Activated naive CD8-positive, alpha-beta T cell (primary cell): Measurements from ENCODE around the gene GAS2L2.

Source experiments
- H3K27ac Mint-ChIP-seq: one replicate; pipeline ENCODE4 v1.8.0; 2021; ENCODE audit warnings: mixed read lengths
- H3K27me3 Mint-ChIP-seq: one replicate; pipeline ENCODE4 v1.8.0; 2021; ENCODE audit warnings: mixed read lengths
- H3K36me3 Mint-ChIP-seq: one replicate; pipeline ENCODE4 v1.8.0; 2021; ENCODE audit warnings: mixed read lengths
- H3K4me1 Mint-ChIP-seq: one replicate; pipeline ENCODE4 v1.8.0; 2021; ENCODE audit warnings: low read depth, mixed read lengths
- H3K4me3 Mint-ChIP-seq: one replicate; pipeline ENCODE4 v1.8.0; 2021; ENCODE audit warnings: mild to moderate bottlenecking, mixed read lengths
- H3K9me3 Mint-ChIP-seq: one replicate; pipeline ENCODE4 v1.8.0; 2021; ENCODE audit warnings: low read depth, mixed read lengths

The GAS2L2 gene

GRCh38 chr17:35784895-35785294, 31.9 kb upstream of the GAS2L2 start:
- Mint-ChIP-seq H3K27me3 (no peaks in the 10 kb centered on the region), H3K36me3 (peaks cover 2% of the 10 kb centered on the region), H3K4me1 (peaks cover 23% of the 10 kb centered on the region), H3K27ac (no peak overlapping the region), H3K9me3 (no peaks in the 10 kb centered on the region), H3K4me3 (no peak overlapping the region)

DNA sequence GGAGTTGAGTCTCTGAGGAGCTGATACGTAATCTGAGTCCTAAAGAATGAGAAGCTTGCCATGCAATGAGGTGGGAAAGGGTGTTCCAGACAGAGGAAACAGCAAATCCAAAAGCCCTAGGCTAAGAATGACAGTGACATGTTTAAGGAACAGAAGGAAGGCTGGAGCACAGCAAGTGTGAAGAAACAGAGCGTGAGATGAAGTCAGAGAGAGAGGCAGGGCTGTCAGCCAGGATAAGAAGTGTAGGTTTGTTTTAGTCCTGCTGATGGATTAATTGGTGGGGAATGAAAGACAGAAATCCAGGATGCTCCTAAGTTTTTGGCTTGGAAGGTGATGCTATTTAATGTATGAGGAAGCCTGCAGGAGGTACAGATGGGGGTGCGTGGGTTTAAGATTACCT, 27.9 kb upstream of the GAS2L2 start:
- Mint-ChIP-seq H3K27ac (no peak overlapping the region), H3K4me1 (no peaks in the 10 kb centered on the region), H3K9me3 (no peaks in the 10 kb centered on the region), H3K27me3 (no peaks in the 10 kb centered on the region), H3K36me3 (no peaks in the 10 kb centered on the region), H3K4me3 (no peak overlapping the region)

DNA sequence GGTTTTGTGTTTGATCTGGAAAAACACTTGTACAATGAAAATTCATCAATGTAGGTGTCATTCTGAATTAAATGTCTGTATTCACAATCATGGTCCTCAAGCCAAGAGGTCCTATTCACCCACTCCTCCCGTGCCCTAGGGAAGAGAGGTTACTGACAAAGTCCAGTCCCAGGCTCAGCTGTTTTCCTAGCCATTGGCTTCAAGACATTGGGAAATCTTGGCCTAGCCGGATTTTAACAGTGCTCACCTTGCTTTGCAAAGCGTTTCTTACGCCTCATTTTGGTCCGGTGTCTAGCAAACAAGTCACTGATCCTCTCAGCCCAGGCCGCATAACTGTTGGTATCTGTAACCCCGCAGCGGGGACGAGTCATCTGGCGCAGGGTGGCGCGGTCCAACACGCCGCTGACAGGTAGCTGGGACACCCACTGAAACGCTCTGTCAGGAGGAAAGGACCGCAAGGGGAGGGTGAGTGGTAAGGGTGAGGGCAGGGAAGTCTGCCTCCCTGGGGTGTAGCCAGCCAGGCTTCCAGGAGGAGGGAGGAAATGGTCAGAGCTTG, 25.7 kb upstream of the GAS2L2 start:
- H3K36me3 Mint-ChIP-seq = no peaks in the 10 kb centered on the region

DNA sequence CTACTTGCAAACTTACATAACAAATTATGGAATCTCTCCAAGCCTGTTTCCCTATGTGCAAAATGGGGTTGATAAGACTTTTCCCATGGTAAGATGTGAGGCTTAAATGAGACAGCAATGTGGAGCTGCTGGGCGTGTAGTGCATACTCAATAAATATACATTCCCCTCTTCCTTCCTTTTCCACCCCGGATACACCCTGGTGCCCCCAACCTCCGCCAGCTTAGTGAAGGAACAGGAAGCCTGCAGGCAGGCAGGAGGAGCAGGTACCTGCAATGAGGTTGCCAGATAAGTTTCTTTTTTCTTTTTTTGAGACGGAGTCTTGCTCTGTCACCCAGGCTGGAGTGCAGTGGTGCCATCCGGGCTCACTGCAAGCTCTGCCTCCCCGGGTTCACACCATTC, 22.5 kb upstream of the GAS2L2 start:
- Mint-ChIP-seq H3K27ac (no peak overlapping the region), H3K9me3 (no peaks in the 10 kb centered on the region), H3K36me3 (no peaks in the 10 kb centered on the region), H3K4me3 (no peak overlapping the region), H3K27me3 (no peaks in the 10 kb centered on the region), H3K4me1 (peaks cover 3% of the 10 kb centered on the region)

More for the DNA sequence above, 25.7 kb upstream of the GAS2L2 start:
- Mint-ChIP-seq H3K4me3 (no peak overlapping the region), H3K27me3 (no peaks in the 10 kb centered on the region), H3K9me3 (no peaks in the 10 kb centered on the region), H3K27ac (no peak overlapping the region), H3K4me1 (peaks cover 3% of the 10 kb centered on the region)

GRCh38 chr17:35775039-35775438, 22.0 kb upstream of the GAS2L2 start:
- Mint-ChIP-seq H3K27me3 (no peaks in the 10 kb centered on the region), H3K9me3 (no peaks in the 10 kb centered on the region), H3K4me1 (peaks cover 3% of the 10 kb centered on the region), H3K4me3 (no peak overlapping the region), H3K27ac (no peak overlapping the region), H3K36me3 (no peaks in the 10 kb centered on the region)

DNA sequence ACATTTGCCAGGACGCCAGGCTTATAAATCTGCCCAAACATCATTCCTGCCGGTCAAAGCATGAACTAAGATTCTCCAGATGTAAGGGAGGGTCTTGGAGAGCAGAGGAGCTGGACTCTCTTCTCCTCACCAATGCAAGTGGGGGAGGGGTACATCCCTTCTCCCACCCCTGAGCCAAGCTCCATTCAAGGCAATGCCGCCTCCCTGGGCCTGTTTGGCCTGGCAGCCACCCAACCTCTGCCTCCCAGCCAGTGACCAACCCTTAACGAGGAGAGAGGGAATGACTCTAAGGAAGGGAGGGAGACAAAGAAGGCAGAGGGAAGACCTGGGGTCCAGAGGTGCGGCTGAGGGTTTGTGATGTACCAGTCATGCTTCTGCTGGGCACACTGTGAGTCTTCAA, 21.5 kb upstream of the GAS2L2 start:
- H3K9me3 Mint-ChIP-seq = no peaks in the 10 kb centered on the region
- H3K27ac Mint-ChIP-seq = no peak overlapping the region

GRCh38 chr17:35773679-35774425, 20.8 kb upstream of the GAS2L2 start:
- Mint-ChIP-seq H3K9me3 (no peaks in the 10 kb centered on the region), H3K4me3 (no peak overlapping the region), H3K4me1 (peaks cover 3% of the 10 kb centered on the region), H3K27me3 (no peaks in the 10 kb centered on the region), H3K27ac (no peak overlapping the region), H3K36me3 (no peaks in the 10 kb centered on the region)

More for the DNA sequence above, 21.5 kb upstream of the GAS2L2 start:
- Mint-ChIP-seq H3K4me3 (no peak overlapping the region), H3K4me1 (peaks cover 3% of the 10 kb centered on the region), H3K27me3 (no peaks in the 10 kb centered on the region), H3K36me3 (no peaks in the 10 kb centered on the region)

DNA sequence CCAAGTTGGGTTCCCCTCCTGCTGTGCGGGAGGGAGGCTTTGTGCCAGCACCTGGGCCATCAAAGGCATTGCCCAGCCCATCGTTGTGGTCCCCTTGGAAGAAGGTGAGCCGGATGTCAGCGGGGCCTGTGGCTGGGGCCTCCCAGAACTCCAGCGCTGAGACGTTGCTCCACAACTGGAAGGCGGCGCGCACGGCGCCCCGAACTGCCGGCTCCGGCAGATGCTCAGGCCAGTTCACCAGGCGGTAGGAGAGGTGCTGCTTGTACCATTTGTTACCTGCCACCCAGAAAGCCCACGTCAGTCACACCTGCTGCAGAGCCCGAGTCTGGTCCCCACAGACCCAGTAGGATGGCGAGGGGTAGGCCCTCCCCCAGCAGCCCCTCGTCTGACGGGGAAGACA, 20.1 kb upstream of the GAS2L2 start:
- Mint-ChIP-seq H3K27ac (no peak overlapping the region), H3K36me3 (no peaks in the 10 kb centered on the region), H3K9me3 (no peaks in the 10 kb centered on the region), H3K4me3 (no peak overlapping the region), H3K4me1 (peaks cover 3% of the 10 kb centered on the region), H3K27me3 (no peaks in the 10 kb centered on the region)

DNA sequence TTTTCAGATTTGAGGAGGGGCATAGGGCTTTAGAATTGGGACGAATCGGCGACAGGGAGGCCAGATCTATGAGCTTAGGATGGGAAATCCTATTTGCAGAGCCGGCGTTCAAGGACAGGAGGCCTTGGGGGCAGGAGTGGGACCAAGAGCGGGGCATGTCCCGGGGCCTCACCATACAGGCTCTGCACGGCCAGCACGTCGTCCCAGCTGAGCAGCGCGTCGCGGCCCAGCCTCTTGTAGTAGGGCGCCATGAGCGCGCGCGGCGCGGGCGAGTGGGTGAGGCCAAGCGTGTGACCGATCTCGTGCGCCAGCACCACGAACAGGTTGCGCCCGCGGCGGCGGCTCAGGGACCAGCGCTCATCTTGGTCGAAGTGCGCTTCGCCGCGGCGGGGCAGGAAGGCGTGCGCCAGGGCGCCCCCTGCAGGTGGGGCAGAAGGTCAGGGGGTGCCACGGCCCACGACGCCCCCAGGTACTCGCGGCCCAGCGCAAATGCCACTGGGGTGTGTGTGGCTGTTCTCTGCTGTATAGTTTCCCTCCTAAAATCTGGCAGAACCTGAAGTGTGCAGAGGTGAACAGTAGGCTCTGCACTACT, 17.0 kb upstream of the GAS2L2 start:
- Mint-ChIP-seq H3K27ac (no peak overlapping the region), H3K4me1 (peaks cover 6% of the 10 kb centered on the region), H3K36me3 (no peaks in the 10 kb centered on the region), H3K9me3 (no peaks in the 10 kb centered on the region), H3K27me3 (no peaks in the 10 kb centered on the region), H3K4me3 (no peak overlapping the region)

DNA sequence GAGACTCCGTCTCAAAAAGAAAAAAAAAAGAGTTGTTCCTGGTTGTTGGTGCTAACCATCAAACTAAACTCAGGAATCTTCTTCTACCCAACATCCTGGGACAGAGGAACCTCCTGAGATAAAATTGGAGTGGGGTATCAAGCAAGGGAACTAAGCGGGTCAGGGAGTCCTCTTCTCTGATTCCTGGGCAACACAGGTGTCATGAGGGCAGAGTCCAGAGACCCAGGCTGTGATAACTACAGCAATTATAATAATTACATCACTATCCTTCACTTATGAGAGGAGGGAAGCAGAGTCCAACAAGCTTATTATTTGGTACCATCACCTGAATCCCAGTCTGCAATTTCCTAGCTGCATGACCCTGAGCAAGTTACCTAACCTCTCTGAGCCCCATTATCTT, 15.8 kb upstream of the GAS2L2 start:
- Mint-ChIP-seq H3K4me3 (no peak overlapping the region), H3K36me3 (no peaks in the 10 kb centered on the region), H3K4me1 (peaks cover 10% of the 10 kb centered on the region), H3K9me3 (no peaks in the 10 kb centered on the region), H3K27me3 (no peaks in the 10 kb centered on the region), H3K27ac (no peak overlapping the region)

DNA sequence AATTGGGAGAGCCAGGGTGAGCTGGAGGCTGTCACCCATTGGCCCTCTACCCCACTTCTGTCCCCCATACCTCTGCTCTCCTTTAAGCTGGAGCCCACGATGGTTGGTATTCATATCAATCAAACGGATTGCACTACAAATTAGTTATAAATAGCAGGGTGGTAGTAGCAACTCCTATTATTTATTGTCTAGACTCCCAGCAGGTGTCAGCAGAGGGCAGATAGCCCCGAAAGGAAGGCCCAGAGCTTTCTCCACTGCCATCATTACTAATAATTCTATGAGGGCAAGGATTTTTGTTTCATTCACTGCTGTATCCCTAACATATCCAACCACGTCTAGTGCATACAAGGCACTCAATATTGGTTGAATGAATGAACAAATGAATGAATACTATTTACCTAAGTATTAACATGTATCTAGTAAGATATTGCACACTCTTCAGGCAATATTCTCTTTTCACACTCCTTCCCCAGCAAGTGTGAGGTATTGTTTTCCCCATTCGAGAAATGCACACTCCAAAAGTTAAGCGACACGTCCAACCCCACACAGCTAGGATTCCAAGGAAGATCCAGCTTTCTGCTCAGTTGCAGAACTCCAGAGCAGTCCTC, 14.0 kb upstream of the GAS2L2 start:
- H3K27me3 Mint-ChIP-seq = no peaks in the 10 kb centered on the region
- H3K9me3 Mint-ChIP-seq = no peaks in the 10 kb centered on the region
- H3K4me1 Mint-ChIP-seq = peaks cover 9% of the 10 kb centered on the region
- H3K4me3 Mint-ChIP-seq = no peak overlapping the region
- H3K27ac Mint-ChIP-seq = no peak overlapping the region
- H3K36me3 Mint-ChIP-seq = no peaks in the 10 kb centered on the region

- no peaks in the 10 kb centered on the region for H3K36me3 Mint-ChIP-seq
Observed at GRCh38 chr17:35766489-35766877, 13.4 kb upstream of the GAS2L2 start.

DNA sequence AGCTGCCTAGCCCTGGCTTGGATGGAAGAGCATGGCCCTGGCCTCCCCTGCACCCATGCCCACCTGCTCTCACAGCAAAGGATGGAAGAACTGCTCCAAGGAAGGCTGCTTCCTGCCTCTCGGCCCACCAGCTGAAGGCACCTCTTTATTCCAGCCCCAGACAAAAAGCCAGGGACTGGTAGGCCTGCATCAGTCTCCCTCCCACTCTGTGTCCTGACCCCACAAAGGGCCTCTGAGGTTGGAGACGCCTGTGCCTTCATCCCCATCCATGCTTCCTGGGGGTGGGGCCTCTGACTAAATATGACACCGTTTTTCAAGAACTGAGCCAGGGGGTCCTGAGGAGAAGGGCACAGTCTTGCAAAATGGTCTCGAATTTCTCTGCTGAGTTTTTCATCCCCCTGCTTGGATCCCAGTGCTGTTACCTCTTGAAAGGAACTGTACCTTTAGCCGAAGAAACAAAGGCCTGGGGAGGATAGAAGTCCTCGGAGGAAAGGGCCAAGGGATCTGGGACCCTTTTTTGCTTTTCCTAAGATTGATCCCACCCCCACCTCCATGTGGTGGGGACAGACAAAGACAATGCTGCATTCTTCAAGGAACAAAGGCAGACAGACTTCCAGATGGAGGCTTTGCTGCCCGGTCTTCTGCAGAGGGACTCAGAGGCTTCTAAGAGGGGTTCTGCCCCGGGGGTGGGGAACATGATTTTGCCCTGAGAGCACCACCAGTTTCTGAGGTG, 12.9 kb upstream of the GAS2L2 start:
- H3K4me3 Mint-ChIP-seq = no peak overlapping the region
- H3K36me3 Mint-ChIP-seq = no peaks in the 10 kb centered on the region
- H3K27ac Mint-ChIP-seq = no peak overlapping the region
- no peaks in the 10 kb centered on the region for H3K9me3 Mint-ChIP-seq
- no peaks in the 10 kb centered on the region for H3K27me3 Mint-ChIP-seq
- H3K4me1 Mint-ChIP-seq = peaks cover 9% of the 10 kb centered on the region

More at GRCh38 chr17:35766489-35766877, 13.4 kb upstream of the GAS2L2 start:
- Mint-ChIP-seq H3K4me1 (peaks cover 9% of the 10 kb centered on the region), H3K27me3 (no peaks in the 10 kb centered on the region), H3K4me3 (no peak overlapping the region), H3K27ac (no peak overlapping the region), H3K9me3 (no peaks in the 10 kb centered on the region)

- Mint-ChIP-seq H3K4me1 (peaks cover 9% of the 10 kb centered on the region), H3K27ac (no peak overlapping the region), H3K36me3 (no peaks in the 10 kb centered on the region), H3K27me3 (no peaks in the 10 kb centered on the region), H3K9me3 (no peaks in the 10 kb centered on the region), H3K4me3 (peak overlapping the region; percentile 92)
Observed at GRCh38 chr17:35765086-35765710, 12.2 kb upstream of the GAS2L2 start.
